Measurements from ENCODE around the gene TLE3.

TLE3 gene

DNA sequence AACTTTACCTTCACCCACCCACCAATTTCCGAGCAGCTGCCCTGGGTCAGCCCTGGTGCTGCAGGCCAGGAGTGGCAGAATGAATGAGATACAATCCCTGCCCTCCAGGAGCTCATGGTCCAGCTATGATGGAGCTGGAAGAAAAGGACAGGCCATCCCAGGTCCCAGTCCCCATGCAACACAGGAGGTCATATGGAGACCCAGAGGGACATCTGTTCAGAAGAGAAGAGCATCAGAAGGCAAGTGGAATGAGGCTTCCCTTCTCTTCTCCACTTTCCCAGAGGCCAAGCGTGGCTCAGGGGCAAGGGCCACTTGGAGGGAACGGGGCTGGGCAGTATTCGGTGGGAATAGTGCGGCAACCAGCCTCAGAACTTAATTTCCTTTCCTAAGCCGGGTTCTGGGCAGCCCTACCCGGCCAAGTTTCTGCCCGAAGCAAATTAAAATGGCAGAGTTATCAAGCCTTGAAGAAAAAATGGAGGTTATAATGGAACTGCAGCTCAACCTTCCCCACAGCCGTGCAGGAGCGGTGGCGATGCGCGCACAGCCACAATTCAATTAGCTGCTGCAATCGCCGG lies 35.9 kb downstream of the TLE3 start:
- no peak for DNase-seq

DNA sequence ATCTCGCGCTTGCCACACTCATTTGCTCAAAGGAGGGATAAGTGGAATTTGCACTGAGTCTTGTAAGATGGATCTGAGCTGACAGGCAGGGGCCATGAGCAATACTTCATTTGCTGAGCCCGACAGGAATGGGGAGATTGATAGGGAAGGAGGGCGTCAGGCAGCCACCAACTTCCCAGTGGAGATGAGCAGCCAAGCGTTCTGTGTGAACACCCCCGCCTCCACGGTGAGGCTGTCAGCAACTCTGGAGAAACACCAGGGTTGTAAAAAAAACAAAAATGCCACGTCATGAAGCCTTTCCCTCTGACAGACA lies 36.8 kb downstream of the TLE3 start:
- no peak for DNase-seq

DNA sequence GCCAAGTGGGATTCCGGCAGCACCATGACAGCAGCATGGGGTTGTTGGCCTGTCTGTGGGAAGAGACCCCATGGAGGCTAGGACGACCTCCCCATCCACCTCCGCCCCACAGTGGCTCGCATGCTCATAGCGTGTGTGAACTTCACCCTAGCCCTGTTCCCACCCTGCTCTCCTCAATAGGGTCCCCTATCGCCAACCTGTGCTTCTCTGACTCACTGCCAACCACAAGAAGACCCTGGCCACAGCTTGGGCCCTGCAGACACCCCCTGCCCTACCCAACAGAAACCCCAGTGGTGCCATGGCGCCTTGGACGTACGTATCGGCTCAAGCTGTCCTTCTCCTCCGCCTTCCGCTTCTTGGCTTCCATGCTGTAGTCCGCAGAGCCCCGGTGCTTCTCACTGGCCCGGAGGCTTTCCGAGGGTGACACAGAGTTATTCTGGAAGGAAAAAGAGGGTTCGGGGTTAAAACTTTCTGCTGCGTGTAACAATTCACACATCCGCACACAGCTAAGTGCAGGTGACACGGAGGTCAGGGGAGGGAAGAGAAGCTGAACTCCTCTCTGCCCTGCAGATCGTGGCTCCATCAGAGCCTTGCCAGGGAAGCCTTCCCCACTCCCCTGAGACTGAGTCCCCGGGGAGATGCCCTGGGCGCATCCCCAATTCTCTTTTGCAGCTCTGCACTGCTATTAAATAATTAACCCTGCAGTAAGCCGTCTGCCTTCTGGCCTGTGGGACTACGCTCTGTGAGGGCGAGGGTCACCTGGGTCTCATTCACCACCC lies 37.3 kb downstream of the TLE3 start:
- no peak for DNase-seq

DNA sequence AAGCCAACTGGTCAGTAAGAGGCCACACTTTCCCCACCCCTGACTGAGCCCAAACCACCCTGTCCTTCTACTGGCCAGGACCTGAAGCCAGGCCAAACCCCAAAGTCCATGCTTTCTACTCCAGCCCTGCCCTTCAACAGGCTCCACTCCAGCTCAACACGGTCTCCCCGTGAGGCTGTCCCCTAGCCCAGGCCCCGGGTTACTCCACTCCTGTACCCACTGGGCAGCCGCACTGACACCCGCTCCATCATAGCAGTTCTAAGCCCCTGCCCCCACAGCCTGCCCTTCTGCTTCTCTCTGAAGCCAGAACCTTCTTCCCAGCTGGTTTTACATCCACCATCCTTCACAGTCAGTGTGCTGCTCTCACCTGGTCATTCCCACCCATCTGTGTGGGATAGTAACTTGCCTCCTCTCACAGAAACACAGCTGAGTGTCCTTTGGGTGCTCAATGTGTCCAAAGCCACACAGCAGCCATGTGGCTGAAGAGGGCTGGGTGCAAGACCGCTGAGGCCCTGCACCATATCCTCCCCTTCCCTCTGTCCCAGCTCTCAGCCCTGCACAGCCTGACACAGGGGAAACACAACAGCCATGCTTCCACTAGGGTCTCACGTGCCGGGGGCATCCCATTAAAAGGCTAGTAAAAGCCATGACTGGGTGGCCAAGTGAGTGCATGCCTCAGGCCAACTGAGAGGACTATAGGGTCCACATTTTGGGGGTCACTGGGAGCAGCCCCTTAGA lies 38.1 kb downstream of the TLE3 start:
- DNase-seq: no peak

GRCh38 chr15:70058642-70059360 lies 38.9 kb downstream of the TLE3 start:
- DNase-seq: no peak

DNA sequence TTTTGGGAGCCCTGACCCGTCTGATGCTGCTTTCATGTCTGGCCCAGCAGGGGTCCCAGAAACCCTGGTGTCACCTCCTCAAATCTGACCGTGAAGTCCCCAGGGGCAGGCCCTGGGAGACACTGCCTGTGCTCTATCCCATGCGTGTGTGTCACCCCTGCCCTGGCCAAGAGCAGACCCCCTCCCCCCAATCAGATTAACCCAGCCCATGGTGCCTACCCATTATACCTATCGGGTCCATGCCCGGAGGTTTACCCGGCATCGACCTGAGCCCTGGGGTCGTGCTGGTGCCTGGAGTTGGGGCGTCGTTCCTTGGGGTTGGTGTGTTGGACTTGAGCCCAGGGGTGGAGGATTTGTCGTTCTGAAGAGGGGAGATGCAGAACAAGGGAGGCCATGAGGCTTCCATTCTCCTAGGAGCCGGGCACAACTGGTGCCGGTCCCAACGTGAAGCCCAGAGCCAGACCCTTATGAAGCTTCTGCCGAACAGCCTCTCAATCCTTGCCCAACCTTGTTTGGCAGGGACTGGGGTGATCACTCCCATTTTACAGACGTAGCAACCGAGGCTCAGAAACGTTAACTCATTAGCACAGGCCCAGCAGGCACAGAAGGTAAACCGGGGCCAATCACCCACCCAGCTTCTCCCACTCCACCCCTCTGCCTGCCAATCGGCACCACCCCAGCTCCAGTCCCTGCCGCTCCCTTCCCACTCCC lies 39.6 kb downstream of the TLE3 start:
- no peak for DNase-seq

- DNase-seq: no peak
Measured at GRCh38 chr15:70056091-70056680, 41.5 kb downstream of the TLE3 start.

GRCh38 chr15:70055601-70056051 lies 42.1 kb downstream of the TLE3 start:
- DNase-seq: no peak

DNA sequence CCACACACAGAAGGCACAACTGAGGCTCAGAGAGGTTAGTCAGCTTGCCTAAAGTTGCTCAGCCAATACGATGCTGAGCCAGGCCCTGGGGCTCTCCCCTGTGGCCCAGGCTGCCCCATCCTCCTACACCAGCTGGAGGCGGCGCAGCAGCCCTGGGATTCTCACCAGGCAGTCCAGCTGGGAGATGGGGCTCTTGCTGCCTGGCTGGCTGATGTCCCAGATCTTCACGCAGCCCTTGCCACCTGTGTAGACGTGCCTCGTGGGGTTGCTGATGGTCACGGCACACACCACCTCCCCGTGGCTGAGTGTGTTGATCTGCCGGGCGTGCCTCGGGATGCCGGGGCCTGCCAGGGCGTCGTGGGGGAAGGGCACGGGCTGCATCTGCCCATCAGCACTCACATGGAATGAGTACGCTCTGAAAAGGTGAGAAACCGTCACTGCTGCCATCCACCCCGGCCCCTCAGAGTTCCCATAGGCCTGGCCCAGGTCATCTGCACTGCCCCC lies 42.8 kb downstream of the TLE3 start:
- DNase-seq: no peak

DNA sequence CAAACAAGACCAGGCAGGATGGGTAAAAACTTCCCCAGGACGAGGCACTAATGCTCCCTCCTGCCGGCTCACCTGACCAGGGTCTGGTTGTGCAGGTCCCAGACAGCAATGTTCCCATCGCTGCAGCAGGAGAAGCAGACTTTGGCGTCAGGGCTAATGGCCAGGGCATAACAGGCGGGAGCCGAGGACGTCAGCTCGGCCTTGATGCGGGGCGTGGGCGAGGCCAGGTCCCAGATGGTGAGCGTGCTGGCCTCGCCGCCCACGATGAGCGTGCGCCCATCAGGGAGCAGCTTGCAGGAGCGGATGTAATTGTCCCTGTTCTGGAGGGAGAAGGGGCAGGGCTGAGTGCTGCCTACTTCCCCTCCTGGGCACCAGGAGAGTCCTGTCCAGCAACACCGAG lies 43.4 kb downstream of the TLE3 start:
- no peak for DNase-seq

- no peak for DNase-seq
Measured at GRCh38 chr15:70053716-70054229, 43.9 kb downstream of the TLE3 start.

DNA sequence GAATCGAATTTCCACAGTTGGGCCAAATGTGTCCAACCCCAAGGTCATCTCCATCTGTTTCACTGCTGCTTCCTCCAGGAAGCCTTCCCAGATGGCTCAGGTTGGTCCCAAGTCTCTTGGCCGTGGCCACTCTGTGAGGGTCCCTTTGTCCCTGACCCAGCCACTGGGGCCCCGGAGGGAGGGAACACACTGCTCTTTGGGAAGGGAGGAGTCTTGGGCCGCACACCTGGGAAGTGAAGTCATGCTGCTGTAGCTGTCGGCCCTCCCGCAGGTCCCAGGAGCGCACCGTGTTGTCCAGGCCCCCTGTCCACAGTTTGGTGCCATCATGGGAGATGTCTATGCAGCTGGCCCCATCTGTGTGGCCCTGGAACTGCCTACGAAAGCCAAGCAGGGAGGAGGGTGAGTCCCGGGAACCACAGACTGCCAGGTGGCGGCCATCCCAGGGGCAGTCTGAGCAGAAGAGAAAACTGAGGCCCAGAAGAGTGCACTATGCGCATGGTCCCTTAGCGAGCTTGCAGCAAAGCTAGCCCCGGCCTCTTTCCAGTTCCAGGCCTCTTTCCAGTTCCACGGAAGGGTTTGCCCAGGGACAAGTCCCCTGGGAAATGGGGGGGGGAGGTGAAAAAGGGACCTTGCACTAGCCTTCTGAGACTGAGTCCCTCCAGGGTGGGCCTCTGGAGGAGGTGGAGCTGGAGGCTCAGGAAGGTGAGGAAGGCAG lies 44.6 kb downstream of the TLE3 start:
- DNase-seq: no peak

DNA sequence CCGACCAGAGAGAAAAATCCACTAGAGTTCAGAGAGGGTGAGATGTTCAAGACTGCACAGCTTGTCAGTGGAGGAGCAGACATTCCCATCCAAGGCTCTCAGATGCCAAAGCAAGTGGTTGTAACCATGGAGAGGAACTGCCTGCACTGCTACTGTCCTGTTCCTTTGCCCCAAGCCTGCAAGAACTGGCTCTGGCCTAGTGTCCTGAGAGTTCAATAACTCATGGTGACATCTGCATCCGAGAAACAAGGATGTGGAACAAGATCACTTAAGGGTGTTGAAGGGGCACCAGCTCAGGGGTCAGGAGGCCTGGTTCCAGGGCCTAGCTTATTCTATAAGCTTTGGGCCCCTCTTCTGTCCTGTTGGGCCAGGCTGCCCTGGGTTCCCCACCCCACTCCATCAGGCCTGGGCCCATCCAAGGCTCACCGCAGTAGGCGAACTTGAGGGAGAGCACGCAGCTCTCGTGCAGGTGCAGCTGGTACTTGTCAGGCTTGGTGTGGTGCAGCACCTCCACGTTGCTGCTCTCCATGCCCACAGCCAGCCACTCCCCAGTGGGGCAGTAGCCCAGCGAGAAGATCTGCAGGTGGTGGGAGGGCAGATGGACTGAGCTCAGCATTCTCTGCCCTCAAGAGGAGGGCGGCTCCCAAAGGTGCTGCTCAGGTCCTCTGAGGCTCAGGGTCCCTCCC lies 45.6 kb downstream of the TLE3 start:
- DNase-seq: no peak

GRCh38 chr15:70050970-70051369 lies 46.7 kb downstream of the TLE3 start:
- DNase-seq: no peak

DNA sequence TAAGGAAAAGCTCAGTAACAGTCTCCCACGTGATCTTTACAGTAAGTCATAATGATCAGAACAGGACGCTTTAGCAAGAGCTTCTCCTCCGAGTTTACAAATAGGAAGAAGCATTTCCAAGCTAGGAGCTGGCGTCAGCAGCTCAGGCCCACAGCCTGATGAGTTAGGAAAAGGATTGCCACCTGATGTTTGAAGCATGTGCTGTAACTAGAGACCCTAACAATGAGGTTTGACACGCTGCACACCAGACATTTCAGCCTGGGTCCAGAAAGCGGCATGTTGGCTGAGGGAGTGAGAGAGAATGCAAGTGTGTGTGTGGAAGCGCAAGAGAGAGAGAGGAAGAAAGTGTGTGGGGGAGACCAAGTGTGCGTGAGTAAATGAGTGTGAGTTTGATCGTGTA lies 47.3 kb downstream of the TLE3 start:
- no peak for DNase-seq

- DNase-seq: peak in 3 of 4 experiments; percentile 15 to 55 (median 53)
Measured at GRCh38 chr15:70049701-70050301, 47.9 kb downstream of the TLE3 start.

GRCh38 chr15:70048578-70049514 lies 48.9 kb downstream of the TLE3 start:
- no peak for DNase-seq

DNA sequence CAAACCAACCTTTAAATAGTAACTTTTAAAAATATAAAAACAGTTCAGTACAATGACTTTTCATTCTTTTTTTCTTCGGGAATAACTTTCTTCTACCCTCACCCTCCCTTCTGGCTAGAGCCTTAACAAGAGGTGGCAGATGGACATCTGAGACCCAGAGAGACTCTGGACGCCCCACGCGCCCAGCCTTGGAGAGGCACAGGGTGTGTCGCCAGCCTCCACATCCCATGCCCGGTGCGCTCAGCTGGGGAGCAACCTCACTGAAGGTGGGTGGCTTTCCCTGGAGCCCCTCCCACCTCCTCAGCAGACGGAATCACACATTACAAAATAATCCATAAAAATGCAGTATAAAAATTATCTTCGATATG lies 49.5 kb downstream of the TLE3 start:
- no peak for DNase-seq
